GM12801 (cell line): ENCODE measurements around the gene CMTM4.

Source experiments
- TF ChIP-seq, protein P1 (sequence below): IDR thresholded peaks from one replicate; pipeline ENCODE4 v1.5.1; 2011; ENCODE audit warnings: control low read depth; ENCODE audit not compliant: insufficient read length; ENCODE audit errors: extremely low read depth

The CMTM4 gene

DNA sequence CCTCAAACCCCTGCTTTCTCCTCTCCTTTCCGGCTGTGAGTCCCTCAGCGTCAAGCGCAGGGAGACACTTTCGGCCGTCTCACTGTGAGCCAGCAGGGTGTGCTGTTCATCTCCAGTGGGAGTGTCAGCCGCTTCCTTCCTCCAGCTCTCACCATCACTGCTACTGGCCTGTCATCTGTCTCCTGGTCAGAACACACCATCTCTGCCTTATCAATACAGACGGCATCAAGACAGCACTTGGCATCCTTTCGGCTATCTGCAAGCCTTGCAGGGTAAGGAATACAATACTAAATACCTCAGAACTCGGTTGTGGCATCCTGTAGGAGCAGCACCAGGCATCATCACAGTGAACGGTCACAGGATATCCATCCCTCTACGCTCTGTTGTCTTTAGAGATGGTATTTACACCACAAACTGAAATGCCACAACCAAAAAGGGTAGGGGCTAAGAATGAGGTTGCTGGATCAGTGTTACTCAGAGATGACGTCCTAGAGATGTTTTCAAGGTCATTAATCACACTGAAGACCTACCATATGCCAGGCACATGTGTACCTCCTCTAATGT, 20.7 kb upstream of the CMTM4 start:
- TF ChIP-seq, protein P1, sequence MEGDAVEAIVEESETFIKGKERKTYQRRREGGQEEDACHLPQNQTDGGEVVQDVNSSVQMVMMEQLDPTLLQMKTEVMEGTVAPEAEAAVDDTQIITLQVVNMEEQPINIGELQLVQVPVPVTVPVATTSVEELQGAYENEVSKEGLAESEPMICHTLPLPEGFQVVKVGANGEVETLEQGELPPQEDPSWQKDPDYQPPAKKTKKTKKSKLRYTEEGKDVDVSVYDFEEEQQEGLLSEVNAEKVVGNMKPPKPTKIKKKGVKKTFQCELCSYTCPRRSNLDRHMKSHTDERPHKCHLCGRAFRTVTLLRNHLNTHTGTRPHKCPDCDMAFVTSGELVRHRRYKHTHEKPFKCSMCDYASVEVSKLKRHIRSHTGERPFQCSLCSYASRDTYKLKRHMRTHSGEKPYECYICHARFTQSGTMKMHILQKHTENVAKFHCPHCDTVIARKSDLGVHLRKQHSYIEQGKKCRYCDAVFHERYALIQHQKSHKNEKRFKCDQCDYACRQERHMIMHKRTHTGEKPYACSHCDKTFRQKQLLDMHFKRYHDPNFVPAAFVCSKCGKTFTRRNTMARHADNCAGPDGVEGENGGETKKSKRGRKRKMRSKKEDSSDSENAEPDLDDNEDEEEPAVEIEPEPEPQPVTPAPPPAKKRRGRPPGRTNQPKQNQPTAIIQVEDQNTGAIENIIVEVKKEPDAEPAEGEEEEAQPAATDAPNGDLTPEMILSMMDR, result no peak

DNA sequence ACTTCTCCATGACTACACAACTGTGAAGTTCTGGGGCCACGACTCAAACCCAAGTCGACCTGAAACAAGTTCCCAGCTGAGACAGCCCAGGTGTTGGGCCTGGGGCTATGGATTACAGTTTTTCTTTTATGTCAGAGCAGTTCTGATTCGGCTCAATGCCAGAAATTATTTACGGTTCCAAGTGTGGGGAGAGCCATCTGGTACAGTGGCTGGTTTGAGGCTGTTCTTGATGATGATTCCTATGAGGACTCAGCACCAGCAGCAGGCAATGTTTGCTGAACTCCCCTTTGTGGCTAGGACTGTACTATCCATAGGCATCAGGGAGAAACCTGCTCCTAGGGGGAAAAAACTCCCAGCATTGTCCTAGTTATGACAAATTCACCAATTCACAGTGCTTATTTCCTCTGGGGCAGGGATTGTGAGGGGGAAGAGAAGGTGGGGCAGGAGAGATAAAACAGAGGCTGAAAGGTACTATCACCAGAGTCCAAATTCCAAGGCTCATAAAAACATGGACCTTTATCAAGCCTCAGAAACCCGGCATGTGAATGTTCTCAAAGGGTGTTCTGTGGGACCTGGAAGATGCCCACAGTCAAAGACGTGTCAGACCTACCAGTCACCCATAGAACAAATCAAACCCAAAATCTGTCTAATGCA, 18.2 kb upstream of the CMTM4 start:
- TF ChIP-seq, protein P1, result no peak

DNA sequence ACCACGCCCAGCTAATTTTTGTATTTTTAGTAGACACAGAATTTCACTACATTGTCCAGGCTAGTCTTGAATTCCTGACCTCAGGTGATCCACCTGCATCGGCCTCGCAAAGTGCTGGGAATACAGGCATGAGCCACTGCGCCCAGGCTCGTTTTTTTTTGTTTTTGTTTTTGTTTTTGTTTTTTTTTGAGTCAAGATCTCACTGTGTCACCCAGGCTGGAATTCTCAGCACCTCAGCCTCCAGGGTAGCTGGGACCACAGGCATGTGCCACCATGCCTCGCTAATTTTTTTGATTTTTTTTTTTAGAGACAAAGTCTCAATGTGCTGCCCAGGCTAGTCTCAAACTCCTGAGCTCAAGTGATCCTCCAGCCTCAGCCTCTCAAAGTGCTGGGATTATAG, 17.5 kb upstream of the CMTM4 start:
- TF ChIP-seq, protein P1, result no peak

DNA sequence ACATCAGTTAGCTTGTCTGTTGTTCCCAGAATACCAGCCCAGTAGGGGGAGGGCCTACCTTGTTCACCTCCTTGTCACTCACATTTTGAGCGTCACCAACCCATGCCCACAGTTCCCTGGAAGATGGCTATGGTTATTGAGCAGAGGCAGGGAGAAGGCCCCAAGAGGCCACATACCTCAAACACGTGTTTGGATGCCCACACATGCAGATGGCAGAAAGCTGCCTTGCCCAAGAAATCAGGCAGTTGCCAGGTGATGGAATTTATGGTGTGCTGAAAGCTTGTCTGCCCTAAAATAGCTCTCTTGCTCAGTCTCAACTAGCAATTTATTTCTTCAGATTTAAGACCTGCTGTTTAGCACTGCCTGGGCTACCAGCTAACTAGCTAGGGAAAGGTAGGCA, 16.5 kb upstream of the CMTM4 start:
- TF ChIP-seq, protein P1, result no peak

DNA sequence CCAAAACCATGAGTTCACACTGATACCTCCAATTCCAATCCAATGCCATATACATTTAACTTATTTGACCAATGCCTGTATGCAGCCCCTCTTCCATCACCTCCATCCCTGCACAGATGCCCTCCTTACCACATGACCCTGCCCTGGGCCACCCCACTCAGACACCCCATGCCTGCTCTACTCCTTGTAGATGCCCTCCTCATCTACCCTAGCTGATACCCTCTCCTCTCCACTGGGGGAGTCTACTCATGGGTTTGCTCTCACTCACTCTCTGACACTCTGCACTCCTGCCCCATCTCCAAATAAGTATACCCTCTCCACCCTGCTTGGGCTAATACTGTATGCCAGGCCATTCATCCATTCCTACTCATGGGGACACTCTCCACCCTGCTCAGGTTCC, 16.0 kb upstream of the CMTM4 start:
- TF ChIP-seq, protein P1, result no peak

DNA sequence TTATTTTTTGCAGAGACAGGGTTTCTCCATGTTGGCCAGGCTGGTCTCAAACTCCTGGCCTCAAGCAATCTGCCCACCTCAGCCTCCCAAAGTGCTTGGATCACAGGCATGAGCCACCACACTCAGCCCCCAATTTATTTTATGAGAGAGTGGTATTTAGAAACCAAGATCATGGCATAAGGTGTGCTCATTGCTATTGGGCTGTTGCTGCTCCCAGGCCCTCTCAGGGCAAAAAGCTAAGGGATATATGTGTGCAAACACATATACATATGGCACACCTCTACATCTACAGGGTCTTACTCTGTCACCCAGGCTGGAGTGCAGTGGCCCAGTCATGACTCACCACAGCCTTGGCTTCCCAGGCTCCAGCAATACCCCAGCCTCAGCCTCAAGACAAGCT, 15.0 kb upstream of the CMTM4 start:
- TF ChIP-seq, protein P1, result no peak

DNA sequence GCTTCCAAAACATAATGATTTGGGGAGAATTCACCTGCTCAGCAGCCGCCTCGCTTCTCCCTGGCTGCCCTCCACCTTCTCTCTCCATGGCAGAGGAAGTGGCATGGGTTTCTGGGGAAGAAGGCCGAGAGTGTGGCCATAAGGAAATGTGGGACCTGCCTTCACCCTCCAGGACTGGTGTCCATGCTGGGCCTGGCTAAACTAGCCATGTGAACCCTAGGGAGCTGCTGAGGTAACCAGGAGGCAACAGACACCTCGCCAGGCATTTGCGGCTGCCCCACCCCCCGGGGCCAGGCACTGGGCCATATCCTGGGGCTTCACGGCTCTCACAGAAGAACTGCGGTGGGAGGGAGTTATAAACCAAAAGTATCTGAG, 9.9 kb upstream of the CMTM4 start:
- TF ChIP-seq, protein P1, result no peak
